ENCODE data around the gene MON1B.
"Not testable (repeated sequence)": the region's sequence is repeated elsewhere in the genome, so short reads cannot be mapped to it uniquely, and the experiment has no call there.

MON1B gene

GRCh38 chr16:77186298-77186697, 4.7 kb upstream of the MON1B start:
- not testable (repeated sequence) for ATAC-seq; H3K36me3 Mint-ChIP-seq (ENCODE audit: low read depth); DNase-seq; H3K27me3 Mint-ChIP-seq; H3K27ac Mint-ChIP-seq; H3K4me3 Mint-ChIP-seq; H3K9me3 Mint-ChIP-seq; H3K4me1 Mint-ChIP-seq

- H3K27me3 Mint-ChIP-seq, result peaks cover 7% of the 10 kb centered on the region
- no peak for ATAC-seq
- H3K36me3 Mint-ChIP-seq (ENCODE audit: low read depth), result peaks cover 18% of the 10 kb centered on the region
- peaks cover 35% of the 10 kb centered on the region for H3K4me1 Mint-ChIP-seq
- DNase-seq, result no peak
- peak overlapping the region; percentile 85 for H3K4me3 Mint-ChIP-seq
- no peaks in the 10 kb centered on the region for H3K9me3 Mint-ChIP-seq
- peak overlapping the region; percentile 100 for H3K27ac Mint-ChIP-seq
Measured at GRCh38 chr16:77190190-77190477, 856 bp upstream of the MON1B start.

- Mint-ChIP-seq H3K9me3 (no peaks in the 10 kb centered on the region), H3K4me3 (peak overlapping the region; percentile 85), H3K27me3 (no peaks in the 10 kb centered on the region), H3K36me3 (ENCODE audit: low read depth) (peaks cover 24% of the 10 kb centered on the region), H3K27ac (peak overlapping the region; percentile 100), H3K4me1 (peaks cover 35% of the 10 kb centered on the region)
- ATAC-seq, result no peak
- DNase-seq, result peak; percentile 42
Measured at GRCh38 chr16:77191259-77191969, 424 bp downstream of the MON1B start.

- peaks cover 35% of the 10 kb centered on the region for H3K4me1 Mint-ChIP-seq
- H3K27me3 Mint-ChIP-seq, result no peaks in the 10 kb centered on the region
- H3K36me3 Mint-ChIP-seq (ENCODE audit: low read depth), result peaks cover 36% of the 10 kb centered on the region
- DNase-seq, result no peak
- no peak for ATAC-seq
- no peak overlapping the region for H3K4me3 Mint-ChIP-seq
- H3K27ac Mint-ChIP-seq, result no peak overlapping the region
- no peaks in the 10 kb centered on the region for H3K9me3 Mint-ChIP-seq
Measured at GRCh38 chr16:77193377-77193776, 2.4 kb downstream of the MON1B start.

- ATAC-seq (no peak), DNase-seq (no peak)
- H3K36me3 Mint-ChIP-seq (ENCODE audit: low read depth), result peaks cover 45% of the 10 kb centered on the region
- no peak overlapping the region for H3K4me3 Mint-ChIP-seq
- H3K27me3 Mint-ChIP-seq, result no peaks in the 10 kb centered on the region
- no peak overlapping the region for H3K27ac Mint-ChIP-seq
- peaks cover 31% of the 10 kb centered on the region for H3K4me1 Mint-ChIP-seq
- H3K9me3 Mint-ChIP-seq, result no peaks in the 10 kb centered on the region
Measured at GRCh38 chr16:77194295-77195231, 3.6 kb downstream of the MON1B start.

- H3K36me3 Mint-ChIP-seq (ENCODE audit: low read depth), result peaks cover 49% of the 10 kb centered on the region
- peaks cover 30% of the 10 kb centered on the region for H3K4me1 Mint-ChIP-seq
- H3K27me3 Mint-ChIP-seq, result no peaks in the 10 kb centered on the region
- no peak for DNase-seq
- H3K9me3 Mint-ChIP-seq, result no peaks in the 10 kb centered on the region
- H3K27ac Mint-ChIP-seq, result no peak overlapping the region
- no peak for ATAC-seq
- no peak overlapping the region for H3K4me3 Mint-ChIP-seq
Measured at GRCh38 chr16:77195411-77195810, 4.4 kb downstream of the MON1B start.

GRCh38 chr16:77197747-77198146, 6.8 kb downstream of the MON1B start:
- ATAC-seq, result no peak
- H3K27ac Mint-ChIP-seq, result no peak overlapping the region
- H3K36me3 Mint-ChIP-seq (ENCODE audit: low read depth), result peaks cover 45% of the 10 kb centered on the region
- no peaks in the 10 kb centered on the region for H3K27me3 Mint-ChIP-seq
- H3K4me1 Mint-ChIP-seq, result peaks cover 13% of the 10 kb centered on the region
- H3K4me3 Mint-ChIP-seq, result no peak overlapping the region
- DNase-seq, result no peak
- H3K9me3 Mint-ChIP-seq, result no peaks in the 10 kb centered on the region

- H3K4me1 Mint-ChIP-seq, result no peaks in the 10 kb centered on the region
- H3K9me3 Mint-ChIP-seq, result no peaks in the 10 kb centered on the region
- no peak within 1 kb of the TSS for H3K4me3 Mint-ChIP-seq
- peaks cover 38% of the 10 kb centered on the region for H3K36me3 Mint-ChIP-seq (ENCODE audit: low read depth)
- ATAC-seq (no peak), DNase-seq (no peak)
- H3K27me3 Mint-ChIP-seq, result no peaks in the 10 kb centered on the region
- no peak within 1 kb of the TSS for H3K27ac Mint-ChIP-seq
Measured at GRCh38 chr16:77199211-77199610, 8.2 kb downstream of the MON1B start, which contains the start of gene SYCE1L. TSS of gene SYCE1L (plus strand) at chr16:77199408. CDS start at chr16:77199452, 44 bp downstream.

GRCh38 chr16:77206533-77206932, 15.5 kb downstream of the MON1B start:
- Mint-ChIP-seq H3K27me3 (no peaks in the 10 kb centered on the region), H3K4me1 (peaks cover 5% of the 10 kb centered on the region), H3K9me3 (no peaks in the 10 kb centered on the region), H3K27ac (no peak overlapping the region), H3K36me3 (ENCODE audit: low read depth) (peaks cover 2% of the 10 kb centered on the region), H3K4me3 (no peak overlapping the region)
- no peak for ATAC-seq
- DNase-seq, result no peak

- H3K4me3 Mint-ChIP-seq, result no peak overlapping the region
- H3K27ac Mint-ChIP-seq, result no peak overlapping the region
- DNase-seq, result no peak
- no peak for ATAC-seq
- H3K27me3 Mint-ChIP-seq, result no peaks in the 10 kb centered on the region
- H3K9me3 Mint-ChIP-seq, result no peaks in the 10 kb centered on the region
- H3K4me1 Mint-ChIP-seq, result peaks cover 9% of the 10 kb centered on the region
- H3K36me3 Mint-ChIP-seq (ENCODE audit: low read depth), result peaks cover 2% of the 10 kb centered on the region
Measured at GRCh38 chr16:77207030-77207429, 16.0 kb downstream of the MON1B start.

GRCh38 chr16:77208382-77208781, 17.4 kb downstream of the MON1B start:
- Mint-ChIP-seq H3K4me1 (peaks cover 12% of the 10 kb centered on the region), H3K4me3 (no peak overlapping the region), H3K36me3 (ENCODE audit: low read depth) (no peaks in the 10 kb centered on the region), H3K27me3 (no peaks in the 10 kb centered on the region), H3K9me3 (no peaks in the 10 kb centered on the region), H3K27ac (no peak overlapping the region)
- DNase-seq (no peak), ATAC-seq (no peak)

GRCh38 chr16:77211880-77212740, 21.1 kb downstream of the MON1B start:
- peak overlapping the region; percentile 75 for H3K4me3 Mint-ChIP-seq

GRCh38 chr16:77212741-77213541, 22.0 kb downstream of the MON1B start:
- Mint-ChIP-seq H3K36me3 (ENCODE audit: low read depth) (no peaks in the 10 kb centered on the region), H3K4me3 (peak overlapping the region; percentile 75), H3K27me3 (no peaks in the 10 kb centered on the region), H3K4me1 (peaks cover 15% of the 10 kb centered on the region), H3K27ac (no peak overlapping the region), H3K9me3 (no peaks in the 10 kb centered on the region)
- DNase-seq, result peak; percentile 81
- ATAC-seq, result peak; percentile 89

More at GRCh38 chr16:77211880-77212740, 21.1 kb downstream of the MON1B start:
- no peaks in the 10 kb centered on the region for H3K27me3 Mint-ChIP-seq
- DNase-seq, result peak; percentile 72
- peaks cover 15% of the 10 kb centered on the region for H3K4me1 Mint-ChIP-seq
- peak; percentile 67 for ATAC-seq
- no peaks in the 10 kb centered on the region for H3K9me3 Mint-ChIP-seq
- no peaks in the 10 kb centered on the region for H3K36me3 Mint-ChIP-seq (ENCODE audit: low read depth)
- peak overlapping the region; percentile 15 for H3K27ac Mint-ChIP-seq

Data from activated naive CD8-positive, alpha-beta T cell treated with anti-CD3 and anti-CD28 coated beads, Interleukin-2, amount 50 U/mL, for 24 hours (primary cell).